Heart left ventricle (tissue), 13 donors: ENCODE data around the gene ABCC4.

Experiments
- POLR2A ChIP-seq, 2 donors: fragments of 450-650 bp; IDR thresholded peaks; one replicate each; pipeline ENCODE4 v1.6.1; 2017; ENCODE audit warnings: antibody characterized with exemption in 2 of 2, mild to moderate bottlenecking in 2 of 2, moderate library complexity in 2 of 2
- TF ChIP-seq, protein P1 (sequence below), 12 donors: fragments of 200-600 bp; sonication (generic) in 4 of 12; IDR thresholded peaks; one replicate each; pipeline versions ENCODE4 v1.5.0 to v1.8.0; 2018 to 2022; ENCODE audit warnings: antibody characterized with exemption in 12 of 12, mild to moderate bottlenecking in 5 of 12
- donor health status: ischemic (EF 13 %, LVEDD 7.1; RV severe dilation, severe dysfunction).
- donor health status: DM: no; HTN: yes; CAD: no.
- donor health status: DM: no; HTN: no; CAD: no.
- donor health status: ischemic (EF 25% LVEDD 6.9; RV normal size, moderate dysfunction).
- donor health status: ischemic (EF 25% LVEDD 5.7; RV mildly dilated, moderate dysfunction).
- donor health status: ischemic (EF 35%, LVEDD 5.7; RV mildly dilated, moderate dysfunction).
- donor health status: nonischemic (EF 11% LVEDD 7.7; RV severe dilation, severe dysfunction).
- donor health status: DM: yes; HTN: yes; CAD: no.
- donor health status: PGD.
- donor health status: ischemic (EF 29% LVEDD 5.4; RV normal size, mild dysfunction).
- donor health status: nonischemic (EF 23%, LVEDD 6.1; RV moderate dilation, normal function).

DNA sequence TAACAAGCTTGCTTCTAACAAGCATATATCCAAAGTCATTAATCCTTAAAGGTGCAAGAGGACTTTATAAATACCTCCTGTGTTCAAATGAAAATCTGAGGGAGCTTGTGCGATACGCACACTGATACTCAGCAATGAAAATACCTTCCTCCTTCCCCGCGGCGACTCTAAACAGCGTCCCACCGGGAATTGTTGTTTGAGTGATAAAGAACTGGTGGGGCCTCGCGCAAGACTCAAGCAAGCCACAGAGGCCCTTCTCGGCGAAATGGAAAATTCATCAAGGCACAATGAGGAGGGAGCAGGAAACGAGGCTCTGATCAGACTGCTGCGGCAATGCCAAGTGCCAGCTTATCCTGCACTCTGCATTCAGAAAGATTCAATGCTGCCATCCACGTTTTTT is 126.7 kb downstream of the ABCC4 start:
- TF ChIP-seq, protein P1, sequence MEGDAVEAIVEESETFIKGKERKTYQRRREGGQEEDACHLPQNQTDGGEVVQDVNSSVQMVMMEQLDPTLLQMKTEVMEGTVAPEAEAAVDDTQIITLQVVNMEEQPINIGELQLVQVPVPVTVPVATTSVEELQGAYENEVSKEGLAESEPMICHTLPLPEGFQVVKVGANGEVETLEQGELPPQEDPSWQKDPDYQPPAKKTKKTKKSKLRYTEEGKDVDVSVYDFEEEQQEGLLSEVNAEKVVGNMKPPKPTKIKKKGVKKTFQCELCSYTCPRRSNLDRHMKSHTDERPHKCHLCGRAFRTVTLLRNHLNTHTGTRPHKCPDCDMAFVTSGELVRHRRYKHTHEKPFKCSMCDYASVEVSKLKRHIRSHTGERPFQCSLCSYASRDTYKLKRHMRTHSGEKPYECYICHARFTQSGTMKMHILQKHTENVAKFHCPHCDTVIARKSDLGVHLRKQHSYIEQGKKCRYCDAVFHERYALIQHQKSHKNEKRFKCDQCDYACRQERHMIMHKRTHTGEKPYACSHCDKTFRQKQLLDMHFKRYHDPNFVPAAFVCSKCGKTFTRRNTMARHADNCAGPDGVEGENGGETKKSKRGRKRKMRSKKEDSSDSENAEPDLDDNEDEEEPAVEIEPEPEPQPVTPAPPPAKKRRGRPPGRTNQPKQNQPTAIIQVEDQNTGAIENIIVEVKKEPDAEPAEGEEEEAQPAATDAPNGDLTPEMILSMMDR (IDR thresholded peaks at IDR 0.05) = no peak
- TF ChIP-seq POLR2A (IDR thresholded peaks at IDR 0.05) = no peak
